MV-4-11 (cell line): ENCODE data around the gene C1orf141.
"Not testable (repeated sequence)": the region's sequence is repeated elsewhere in the genome, so short reads cannot be mapped to it uniquely, and the experiment has no call there.

Experiments
- DNase-seq: peaks from one replicate; lab custom pipeline; 2025; lab: John Stamatoyannopoulos, UW

C1orf141 gene

DNA sequence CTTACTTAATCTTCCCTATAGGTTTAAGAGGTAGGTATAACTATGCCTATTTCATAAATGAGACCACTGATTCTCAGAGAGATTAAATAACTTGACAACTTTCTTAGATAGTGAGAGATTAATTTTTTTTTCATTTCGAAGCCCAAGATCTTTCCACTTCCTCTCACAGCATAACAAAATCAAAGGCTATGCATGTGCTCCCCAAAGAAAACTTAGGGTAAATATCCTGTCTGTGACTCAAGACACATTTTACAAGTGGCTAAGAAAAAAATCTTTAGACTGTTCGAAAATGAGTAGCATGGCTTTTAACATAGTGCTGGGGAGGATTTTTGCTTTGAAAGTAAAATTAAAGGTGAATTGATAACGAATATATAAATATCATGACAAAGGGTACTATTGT lies 8.2 kb upstream of the C1orf141 start:
- DNase-seq = no peak

DNA sequence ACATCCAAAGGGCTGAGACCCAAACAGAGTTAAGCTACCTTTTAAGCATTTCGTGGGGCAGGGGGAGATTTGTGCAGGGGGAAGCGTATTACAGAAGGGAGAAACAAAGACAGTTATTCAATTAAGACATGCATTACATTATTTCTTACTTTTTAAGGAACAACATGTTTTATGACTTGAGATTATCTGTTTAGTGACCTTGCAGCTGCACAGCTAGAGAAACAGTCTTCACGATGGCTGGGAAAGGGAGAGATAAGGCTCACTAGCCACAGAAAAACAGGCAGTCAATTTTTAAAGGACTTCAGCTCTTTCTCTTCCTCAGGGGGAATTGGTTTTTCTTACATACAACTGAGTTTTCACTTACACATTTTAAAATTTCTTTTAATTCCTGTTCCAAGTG lies 7.1 kb upstream of the C1orf141 start:
- DNase-seq = not testable (repeated sequence)

DNA sequence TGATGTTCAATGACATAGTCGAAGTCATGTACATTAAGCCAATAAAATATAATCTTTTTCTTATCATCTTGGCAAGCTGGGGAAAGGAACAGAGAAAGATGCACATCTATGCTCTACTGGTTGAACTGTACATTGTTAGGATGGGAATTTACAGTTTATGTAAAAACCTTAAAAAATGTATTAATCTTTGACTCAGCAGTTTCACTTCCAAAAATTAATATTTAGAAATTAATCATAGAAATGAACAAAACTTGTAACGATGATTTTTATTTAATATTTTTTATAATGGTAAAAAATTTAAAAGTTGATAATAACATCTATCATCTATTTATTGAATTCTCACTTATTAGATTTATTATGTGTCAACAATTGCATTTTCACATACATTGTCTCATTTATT lies 5.7 kb upstream of the C1orf141 start:
- no peak for DNase-seq

DNA sequence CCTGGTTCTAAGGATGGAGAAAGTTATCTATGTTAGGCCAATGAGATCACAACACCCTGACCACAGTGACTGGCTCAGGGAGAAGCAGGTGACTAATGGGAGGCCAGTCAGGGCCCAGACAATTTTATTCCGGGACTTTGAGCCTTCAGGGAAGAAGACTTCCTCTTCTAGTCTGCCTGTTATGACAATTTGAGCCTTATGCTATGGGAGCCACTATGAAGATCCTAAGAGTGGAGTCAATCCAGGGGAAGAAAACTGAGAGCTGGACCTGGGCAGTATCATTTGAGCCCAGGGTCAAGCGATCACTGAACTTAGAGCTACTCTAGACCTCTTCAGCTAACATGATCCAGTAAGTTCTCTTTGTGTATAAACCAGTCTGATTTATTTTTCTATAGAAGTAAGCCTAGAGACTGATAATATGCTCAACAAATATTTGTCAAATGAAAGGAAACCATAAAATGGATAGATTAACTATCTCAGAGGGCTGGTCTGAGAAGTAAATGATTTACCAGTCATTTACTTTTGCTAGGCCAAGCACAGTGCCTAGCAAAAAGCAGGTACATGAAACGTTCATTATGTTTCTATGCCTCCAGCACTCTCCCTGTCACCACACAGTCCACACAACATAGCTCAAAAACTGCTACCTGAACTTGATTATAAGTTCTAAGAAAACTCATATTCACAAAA lies 4.2 kb upstream of the C1orf141 start:
- no peak for DNase-seq

DNA sequence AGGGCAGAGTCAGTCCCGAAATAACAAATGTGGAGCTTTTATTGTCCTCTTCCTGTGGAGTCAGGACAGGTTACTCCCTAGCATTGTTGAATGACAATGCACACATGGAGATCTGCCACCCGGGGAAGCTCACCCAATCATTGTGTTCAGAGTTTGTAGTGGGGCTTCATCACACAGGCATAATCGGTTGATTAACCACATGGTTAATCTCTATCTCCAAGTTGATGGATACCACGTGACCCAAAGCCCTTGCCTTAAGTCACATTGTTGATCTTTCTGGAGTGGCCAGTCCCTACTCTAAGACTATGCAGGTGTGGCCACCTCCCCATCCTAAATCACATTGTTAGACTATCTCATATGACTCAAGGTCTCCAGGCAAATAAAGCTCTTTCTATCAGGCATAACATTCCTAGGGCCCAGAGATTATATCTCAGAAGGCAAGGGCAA lies 2.6 kb upstream of the C1orf141 start:
- DNase-seq = no peak

DNA sequence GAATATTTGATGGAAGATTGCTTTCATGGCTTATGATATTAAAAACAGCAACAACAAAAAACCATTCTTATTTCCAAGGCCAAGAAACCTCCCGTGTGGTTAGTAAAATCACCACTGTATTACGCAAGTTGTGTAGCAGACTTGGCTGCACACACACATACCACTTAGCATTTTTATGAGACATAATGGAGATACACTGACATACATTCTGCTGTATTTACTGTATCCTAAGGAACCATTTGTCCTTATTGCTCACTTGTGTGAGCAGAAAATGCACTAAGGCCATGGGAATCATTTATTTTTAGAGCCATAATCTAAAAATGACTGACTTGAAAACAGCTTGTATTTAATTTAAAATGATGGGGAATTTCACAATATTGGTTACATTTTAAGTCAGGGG lies 584 bp upstream of the C1orf141 start:
- DNase-seq = peak; percentile 71

DNA sequence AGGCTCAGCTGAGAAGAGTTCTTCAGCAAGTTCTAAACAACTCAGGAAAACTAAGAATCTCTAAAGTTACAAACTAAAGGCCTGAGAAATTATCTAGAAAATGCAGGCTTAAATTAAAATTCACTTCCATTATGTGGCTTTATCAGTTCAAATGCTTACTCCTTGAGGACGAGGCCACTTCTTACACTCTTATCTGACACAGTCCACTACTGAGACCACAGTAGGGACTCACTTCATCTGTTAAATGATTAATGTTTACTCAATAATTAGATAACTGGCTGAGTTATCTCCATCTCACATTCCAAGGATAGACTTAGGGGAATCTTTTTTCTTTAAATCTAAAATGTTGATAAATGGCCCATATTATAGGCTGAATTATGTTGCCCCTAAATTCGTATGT lies 1.6 kb downstream of the C1orf141 start:
- no peak for DNase-seq

DNA sequence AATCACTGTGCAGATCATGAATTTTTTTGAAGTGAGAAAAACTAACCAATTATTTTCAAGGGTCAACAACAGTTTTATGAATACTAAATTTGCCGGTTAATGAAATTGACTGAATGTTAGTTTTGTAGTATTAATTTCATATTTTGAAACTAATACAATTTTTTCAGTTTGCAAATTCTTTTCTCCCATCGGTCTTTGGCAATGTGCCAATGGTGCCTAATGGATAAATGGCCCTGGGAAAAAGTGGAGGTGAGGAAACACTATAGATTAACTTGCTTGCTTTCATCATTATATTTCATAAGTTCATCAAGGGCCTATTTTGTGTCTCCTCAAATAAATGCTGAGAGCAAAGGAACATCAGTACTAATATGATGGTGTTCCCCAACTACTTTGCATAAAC lies 4.1 kb downstream of the C1orf141 start:
- no peak for DNase-seq

DNA sequence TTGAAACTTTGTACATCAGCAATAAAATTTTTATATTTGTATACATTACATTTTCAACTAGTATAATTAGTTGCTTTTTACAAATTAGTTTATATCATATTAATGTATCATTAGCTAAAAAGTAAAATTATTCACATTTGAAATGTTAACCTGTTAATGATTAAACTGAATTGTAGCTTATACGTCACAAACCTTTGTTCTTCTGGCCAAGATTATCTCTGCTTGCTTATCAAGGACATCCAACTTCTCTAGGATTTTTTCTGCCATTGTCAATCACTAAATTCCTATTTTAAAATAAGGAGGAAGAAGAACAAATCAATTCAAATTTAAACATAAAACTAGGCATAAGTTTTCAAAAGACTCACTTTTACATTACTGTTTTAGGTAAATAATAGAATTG lies 7.8 kb downstream of the C1orf141 start:
- no peak for DNase-seq

DNA sequence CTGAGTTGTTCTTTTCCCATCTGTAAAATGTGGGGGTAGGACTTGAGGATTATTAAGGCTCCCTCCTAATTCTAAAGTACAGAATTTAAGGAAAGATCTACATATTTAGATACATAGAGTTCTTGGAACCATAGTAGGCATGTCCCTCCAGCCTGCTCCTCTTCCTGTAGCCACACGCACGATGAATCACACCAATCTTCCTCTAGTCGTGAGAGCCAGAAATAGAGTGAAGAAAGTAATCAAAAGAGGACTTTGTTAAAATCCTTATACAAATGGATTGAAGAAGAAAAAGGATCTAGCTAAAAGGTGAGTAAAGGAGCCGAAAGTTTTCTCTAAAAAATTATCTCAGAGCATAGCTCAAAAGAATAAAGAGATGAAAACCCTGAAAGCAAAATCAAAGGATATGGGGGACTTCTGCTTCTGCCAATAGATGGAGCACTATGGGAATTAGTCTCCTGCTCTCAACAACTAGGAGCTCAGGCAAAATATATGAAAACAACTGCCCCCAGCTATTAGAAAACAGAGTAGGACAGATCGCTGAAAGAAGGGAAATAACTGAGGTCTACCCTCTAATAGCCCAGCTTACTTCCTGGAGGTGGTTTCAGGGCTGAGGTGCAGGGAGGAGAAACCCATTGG lies 8.5 kb downstream of the C1orf141 start:
- peak; percentile 8 for DNase-seq

DNA sequence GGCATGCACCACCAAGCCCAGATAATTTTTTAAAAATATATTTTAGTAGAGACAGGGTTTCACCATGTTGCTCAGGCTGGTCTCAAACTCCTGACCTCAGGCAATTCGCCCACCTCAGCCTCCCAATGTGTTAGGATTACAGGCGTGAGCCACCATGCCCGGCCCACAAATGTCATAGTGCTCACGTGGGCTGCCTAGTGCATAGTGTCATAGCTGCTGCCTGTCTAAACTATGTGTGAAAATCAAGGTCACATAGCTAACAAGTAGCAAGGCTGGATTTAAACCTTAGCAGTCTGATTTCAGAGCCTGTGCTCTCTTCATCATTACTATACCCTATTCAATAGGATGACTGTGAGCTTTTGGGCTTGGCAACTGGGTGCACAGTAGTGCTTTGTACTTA lies 10.3 kb downstream of the C1orf141 start:
- no peak for DNase-seq

DNA sequence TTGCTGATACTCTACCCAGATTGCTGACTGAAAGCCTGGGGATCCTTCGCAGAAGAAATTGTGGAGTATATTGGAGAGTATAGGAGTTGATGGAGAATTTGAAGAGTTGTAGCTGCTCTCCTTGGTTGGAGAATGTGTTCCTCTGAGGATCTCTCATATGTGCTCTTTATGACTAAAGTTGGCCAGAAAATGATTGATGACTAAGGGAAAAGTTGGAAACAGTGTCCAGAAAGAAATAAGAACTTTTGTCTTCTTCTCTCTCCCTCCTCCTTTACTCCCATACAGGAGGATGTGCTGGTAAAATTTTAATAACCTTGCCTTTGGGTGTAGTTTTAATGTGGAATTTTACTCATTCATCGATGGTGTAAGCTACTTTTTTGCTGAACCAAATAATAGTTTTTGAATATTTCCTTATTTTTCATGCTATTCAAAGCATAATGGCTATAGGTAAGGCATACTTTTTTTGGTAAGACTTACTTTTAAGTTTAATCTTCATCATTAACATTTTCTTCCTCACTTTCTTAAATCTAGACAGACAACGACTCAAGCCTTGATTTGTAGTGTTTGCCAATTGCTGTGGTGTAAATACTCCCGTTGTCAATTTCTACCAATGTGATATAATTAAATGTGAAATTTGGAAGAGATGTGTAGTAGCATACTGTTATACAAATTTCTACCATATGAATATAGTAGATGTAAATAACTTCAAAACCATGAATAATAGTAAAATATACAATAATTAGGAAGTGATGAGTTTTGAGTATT lies 13.7 kb downstream of the C1orf141 start:
- DNase-seq = no peak

DNA sequence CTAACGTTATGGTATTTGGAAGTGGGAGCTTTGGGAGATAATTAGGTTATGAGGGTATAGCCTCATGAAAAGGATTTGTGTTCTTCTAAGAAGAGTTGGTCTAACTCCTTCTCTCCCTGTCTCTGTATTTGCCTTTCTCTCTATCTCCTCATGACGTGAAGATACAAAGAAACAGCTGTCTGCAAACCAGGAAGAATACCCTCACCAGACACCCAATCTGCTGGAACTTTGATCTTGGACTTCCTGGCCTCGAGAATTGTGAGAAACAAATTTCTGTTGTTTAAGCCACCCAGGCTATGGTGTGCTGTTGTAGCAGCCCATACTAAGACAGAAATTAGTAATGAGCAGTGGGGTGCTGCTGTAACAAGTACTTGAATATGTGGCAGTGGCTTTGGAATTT lies 16.1 kb downstream of the C1orf141 start:
- DNase-seq = no peak

DNA sequence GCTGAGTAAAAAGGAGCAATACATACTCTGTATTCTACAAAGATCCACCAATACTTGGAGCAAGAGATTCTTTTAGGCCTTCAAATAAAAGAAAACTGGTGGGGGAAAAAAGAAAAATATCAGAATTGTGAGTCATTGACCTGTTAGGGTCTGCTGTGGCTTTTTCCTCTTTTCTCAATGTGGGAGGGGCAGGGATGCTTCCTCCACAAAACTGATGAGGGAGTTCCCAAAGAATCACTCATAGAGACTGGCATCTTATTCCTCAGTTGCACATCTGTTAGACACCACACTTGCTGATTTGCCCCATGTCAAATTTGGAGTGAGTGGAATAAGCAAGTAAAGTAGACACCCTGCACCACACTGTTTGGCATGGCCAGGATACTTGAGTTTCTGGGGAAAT lies 16.6 kb downstream of the C1orf141 start:
- no peak for DNase-seq

DNA sequence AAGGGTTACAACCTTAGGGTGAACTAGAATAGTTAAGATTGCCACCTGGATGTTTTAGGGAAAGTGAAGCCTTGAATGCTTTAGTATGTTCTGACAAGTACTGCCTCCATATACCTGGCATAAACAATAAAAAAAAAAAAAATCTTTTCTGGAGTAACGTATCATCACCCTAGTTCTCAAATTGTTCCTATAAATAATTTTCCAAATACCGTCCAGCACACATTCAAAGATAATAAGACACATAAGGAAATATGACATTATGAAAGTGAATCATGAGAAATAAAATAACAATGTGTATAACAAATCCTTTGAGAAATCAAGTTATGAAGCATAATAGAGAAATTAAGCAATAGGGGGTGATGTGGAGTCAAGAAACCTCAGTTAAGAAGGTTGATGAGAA lies 20.6 kb downstream of the C1orf141 start:
- no peak for DNase-seq

DNA sequence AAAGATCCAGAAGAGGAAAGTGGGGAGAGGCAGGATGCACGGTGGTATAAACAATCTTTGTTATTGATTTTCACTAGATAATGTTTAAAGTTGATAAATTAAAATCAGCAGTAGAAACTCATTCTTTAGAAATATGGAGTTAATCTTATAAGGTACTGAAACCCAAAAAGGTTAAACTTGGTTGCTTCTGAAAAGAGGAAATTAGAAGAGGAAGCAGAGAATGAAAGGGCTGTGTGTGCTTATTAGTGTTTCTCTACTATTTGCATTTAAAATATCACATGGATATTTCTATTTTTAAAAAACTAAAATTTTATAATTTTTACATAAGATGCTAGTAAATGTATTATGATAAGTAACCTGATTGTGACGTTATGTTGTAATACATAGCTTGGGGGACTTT lies 24.4 kb downstream of the C1orf141 start:
- DNase-seq = peak; percentile 79

DNA sequence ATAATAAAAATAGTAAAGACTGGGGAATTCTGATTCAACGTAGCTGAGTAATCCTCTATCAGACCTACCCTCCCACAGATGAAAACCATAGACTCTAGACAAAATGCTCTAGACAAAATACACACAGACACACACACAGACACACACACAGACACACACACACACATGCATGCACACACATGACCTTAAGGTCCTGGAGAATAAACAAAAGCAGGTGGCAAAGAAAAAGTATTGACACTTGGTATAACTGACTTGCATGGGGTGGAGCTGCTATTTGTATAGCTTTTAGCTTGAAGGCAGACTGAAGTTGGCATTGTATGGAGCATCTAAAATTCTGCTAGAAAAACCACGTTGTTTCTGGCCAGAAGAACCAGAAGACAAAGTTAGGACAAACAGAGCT lies 29.3 kb downstream of the C1orf141 start:
- no peak for DNase-seq

DNA sequence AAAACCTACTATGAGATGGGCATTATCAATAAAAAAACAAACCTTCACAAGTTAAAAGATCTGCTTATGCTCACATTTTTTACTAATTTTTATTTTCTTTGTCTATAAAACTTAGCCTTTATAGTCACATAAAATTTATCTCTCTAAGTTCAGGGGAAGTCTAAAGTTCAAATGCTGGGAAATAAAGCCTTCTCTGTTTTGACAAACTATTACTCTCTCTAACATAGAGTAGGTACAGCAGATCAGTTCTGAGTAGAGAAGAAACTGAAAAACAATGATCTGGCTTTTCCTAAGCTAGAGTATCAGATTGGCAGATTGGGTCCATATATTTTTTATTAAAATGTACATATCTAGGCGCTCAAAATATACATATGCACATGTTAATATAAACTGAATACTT lies 31.2 kb downstream of the C1orf141 start:
- DNase-seq = no peak

DNA sequence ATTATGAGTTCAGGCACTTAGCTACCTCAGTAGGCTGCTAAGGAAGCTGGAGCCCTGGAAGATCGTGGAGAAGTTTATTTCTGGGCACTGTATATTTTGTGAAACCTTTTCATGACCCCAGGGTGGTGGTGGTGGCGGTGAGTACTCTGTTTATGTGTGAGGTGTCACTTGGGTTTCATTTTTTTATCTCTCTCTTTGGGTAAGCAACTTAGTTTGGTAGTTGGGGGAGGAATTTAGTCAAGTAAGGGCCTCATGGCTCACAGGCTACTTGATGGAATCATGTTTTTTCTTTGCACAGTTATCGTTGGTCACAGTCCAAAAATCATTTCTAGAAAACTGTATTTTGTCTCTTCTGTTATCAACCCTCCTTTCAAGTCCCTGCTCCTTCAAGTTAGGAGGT lies 33.9 kb downstream of the C1orf141 start:
- no peak for DNase-seq

DNA sequence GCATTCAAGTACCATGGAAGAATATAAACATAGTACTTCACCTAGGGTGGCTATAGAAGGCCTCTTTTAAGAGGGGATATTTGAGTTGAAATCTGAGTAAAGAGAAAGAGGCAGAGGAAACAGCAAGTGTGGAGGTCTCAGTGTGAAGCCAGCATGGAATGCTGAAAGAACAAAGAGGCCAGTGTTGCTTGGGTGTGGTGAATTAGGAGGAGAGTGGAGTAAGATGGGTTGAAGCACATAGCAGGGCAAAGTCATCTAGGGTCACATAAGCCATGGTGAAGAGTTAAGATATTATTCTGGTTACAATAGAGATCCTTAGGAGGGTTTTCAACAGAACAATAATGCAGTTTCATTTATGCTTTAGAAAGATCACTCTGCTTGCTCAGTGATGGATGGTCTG lies 37.5 kb downstream of the C1orf141 start:
- no peak for DNase-seq

DNA sequence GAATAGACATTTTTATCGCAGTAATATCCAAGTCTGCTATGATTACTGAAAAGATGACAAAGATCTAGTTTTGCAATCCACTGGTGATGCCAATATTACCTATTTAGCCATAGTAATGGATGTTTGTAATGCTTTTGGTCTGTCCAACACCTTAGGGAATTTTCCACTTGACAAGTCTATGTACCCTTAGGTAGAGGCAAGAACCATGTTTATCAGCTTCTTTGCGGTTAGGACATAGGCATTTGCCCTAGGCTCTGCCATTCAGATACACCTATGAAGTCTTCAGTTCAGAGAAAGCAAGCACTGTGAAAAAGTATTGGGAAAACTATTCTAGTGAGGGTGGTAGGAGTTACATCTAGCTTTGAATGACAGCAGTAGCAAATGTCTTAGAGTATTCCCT lies 40.6 kb downstream of the C1orf141 start:
- DNase-seq = no peak

DNA sequence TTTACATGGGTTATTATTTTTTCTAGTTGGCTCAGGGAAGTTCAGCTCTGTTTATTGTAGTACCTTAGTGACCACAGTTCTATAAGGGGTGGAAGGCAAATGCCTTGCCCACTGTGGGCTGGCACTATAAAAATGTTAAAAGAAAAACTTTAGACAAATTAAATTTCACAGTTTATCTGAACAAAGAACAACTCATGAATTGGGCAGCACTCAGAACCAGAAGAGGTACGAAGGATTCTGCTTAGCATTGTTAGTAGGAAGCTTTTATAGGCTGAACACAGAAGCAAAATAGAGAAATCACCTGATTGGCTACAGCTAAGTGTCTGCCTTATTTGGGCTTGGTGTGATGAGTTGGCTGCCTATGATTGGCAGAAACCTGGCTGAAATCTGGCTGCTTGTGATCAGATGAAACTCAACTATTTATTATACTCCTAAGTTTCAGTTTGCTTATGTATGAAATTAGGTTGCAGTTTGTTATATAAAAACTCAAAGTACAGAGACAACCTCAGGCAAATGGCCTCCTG lies 45.0 kb downstream of the C1orf141 start:
- no peak for DNase-seq

DNA sequence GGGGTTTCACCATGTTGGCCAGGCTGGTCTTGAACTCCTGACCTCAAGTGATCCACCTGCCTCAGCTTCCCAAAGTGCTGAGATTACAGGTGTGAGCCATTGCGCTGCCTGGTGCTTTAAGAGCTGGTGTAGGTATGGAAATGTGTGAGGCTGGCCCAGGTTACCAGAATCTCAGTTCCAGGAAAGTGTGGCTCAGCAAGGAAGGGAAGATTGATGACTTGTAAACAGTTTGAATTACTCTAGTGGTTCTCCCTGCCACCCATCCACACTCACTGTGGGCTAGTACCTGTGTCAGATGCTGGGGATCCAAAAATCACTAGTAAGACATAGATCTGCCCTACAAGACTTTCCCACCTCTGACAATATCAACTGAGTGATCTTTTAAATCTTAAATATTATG lies 46.3 kb downstream of the C1orf141 start:
- no peak for DNase-seq
